ENCODE results near the gene STN1. TPM values are rescaled to one million over a fixed set of nuclear protein-coding genes. Genes with fewer than 3 reads are reported as not detected.

Gene STN1
- total RNA-seq, 2 donors from 2014 or later, result 13.5 to 19.9 TPM

DNA sequence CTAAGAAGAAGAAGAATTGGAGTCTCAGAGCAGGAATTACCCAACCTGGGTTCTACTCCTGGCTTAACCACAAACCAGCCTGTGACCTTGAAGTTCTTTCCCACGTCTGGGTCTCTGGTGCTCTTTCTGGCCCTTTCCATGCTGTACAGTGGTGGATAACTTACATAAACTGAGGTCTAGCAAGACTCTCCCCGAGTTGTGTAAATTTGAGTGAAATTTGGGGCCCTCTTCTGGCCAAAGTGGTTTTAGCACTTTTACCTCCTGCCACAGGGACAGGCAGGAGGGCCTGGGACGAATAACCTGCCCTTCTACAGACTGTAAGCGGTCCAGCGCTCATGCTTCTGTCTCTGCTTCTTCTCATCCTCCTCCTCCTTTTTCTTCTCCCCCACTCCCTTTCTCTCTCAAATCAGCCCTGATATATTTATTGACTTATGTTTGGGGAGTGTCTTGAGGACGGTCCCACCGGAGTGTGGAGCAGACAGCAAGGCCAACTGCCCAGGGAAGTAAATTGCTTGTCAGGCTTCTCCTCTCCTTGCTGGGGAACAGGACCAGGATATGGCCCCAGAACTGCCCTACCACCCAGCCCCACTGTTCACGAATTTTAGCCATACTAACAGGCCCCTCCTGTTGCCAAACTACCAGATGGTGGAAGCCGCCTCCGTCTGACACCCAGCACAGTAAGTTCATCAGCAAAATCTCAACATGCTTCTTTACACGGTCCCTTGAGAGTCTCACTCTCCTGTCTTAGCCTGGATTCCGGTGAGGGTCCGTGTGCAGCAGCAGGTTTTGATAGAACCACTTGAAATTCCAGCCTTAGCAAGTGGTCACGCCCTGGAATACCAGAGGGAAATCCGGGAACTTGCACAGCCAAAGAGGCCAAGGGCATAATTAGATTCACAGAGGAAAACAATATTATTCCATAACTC is 58.6 kb downstream of the STN1 start:
- peaks cover 15% of the 10 kb centered on the region for H3K4me1 Mint-ChIP-seq
- DNase-seq, result peak; percentile 93
- H3K27me3 Mint-ChIP-seq (ENCODE audit: insufficient read depth), result peaks cover 9% of the 10 kb centered on the region
- no peak overlapping the region for H3K9ac ChIP-seq (ENCODE audit: extremely low read depth, low read length, poor library complexity, severe bottlenecking)
- H3K9me3 Mint-ChIP-seq, result peaks cover 6% of the 10 kb centered on the region
- no peak overlapping the region for H3K27ac Mint-ChIP-seq
- peaks cover 5% of the 10 kb centered on the region for H3K4me1 ChIP-seq (ENCODE audit: control insufficient read depth, insufficient read depth, low read length)
- no peaks in the 10 kb centered on the region for H3K36me3 ChIP-seq (ENCODE audit: control insufficient read depth, insufficient read depth, low read length)
- peaks cover 14% of the 10 kb centered on the region for H3K27me3 ChIP-seq (ENCODE audit: control insufficient read depth, insufficient read depth, low read length, poor library complexity, severe bottlenecking)
- no peak overlapping the region for H3K27ac ChIP-seq (ENCODE audit: low read depth, low read length)
- no peak overlapping the region for H3K4me3 ChIP-seq (ENCODE audit: low read length)
- TF ChIP-seq, protein P1, sequence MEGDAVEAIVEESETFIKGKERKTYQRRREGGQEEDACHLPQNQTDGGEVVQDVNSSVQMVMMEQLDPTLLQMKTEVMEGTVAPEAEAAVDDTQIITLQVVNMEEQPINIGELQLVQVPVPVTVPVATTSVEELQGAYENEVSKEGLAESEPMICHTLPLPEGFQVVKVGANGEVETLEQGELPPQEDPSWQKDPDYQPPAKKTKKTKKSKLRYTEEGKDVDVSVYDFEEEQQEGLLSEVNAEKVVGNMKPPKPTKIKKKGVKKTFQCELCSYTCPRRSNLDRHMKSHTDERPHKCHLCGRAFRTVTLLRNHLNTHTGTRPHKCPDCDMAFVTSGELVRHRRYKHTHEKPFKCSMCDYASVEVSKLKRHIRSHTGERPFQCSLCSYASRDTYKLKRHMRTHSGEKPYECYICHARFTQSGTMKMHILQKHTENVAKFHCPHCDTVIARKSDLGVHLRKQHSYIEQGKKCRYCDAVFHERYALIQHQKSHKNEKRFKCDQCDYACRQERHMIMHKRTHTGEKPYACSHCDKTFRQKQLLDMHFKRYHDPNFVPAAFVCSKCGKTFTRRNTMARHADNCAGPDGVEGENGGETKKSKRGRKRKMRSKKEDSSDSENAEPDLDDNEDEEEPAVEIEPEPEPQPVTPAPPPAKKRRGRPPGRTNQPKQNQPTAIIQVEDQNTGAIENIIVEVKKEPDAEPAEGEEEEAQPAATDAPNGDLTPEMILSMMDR (conservative IDR thresholded peaks at IDR 0.05), result peak; percentile 88
- 63 to 81% methylated on average over 8 to 15 of the region's 15 CpGs for WGBS, 2 experiments (ENCODE audit: insufficient coverage in 1 of 2, insufficient read length in 1 of 2)
- H3K36me3 Mint-ChIP-seq (ENCODE audit: low read depth), result no peaks in the 10 kb centered on the region
- H3K4me3 Mint-ChIP-seq, result no peak overlapping the region
- H3K9me3 ChIP-seq (ENCODE audit: control insufficient read depth, low read length), result peaks cover under 1% of the 10 kb centered on the region

DNA sequence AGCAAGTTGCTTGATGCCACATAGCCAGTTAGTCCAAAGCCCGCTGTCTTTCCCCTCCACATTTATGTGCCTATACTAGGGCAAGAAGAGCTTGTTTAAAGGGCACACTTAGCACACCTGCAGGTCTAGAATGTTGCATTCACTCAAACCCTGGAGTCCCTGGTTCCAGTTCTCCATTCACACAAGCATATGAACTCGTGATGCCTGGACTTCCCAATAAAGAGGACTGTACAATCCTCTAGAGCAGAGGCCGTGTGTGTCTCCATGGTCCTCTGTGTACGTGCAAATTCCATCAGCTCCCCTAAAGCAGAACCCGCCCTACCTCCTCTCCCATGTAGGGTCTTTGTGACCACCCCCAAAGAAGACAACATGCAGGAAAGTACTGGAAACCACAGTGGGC is 59.6 kb downstream of the STN1 start:
- Histone ChIP-seq H3K27ac (ENCODE audit: low read depth, low read length) (no peak overlapping the region), H3K9ac (ENCODE audit: extremely low read depth, low read length, poor library complexity, severe bottlenecking) (no peak overlapping the region), H3K27me3 (ENCODE audit: control insufficient read depth, insufficient read depth, low read length, poor library complexity, severe bottlenecking) (peaks cover 23% of the 10 kb centered on the region), H3K4me1 (ENCODE audit: control insufficient read depth, insufficient read depth, low read length) (peaks cover 11% of the 10 kb centered on the region), H3K4me3 (ENCODE audit: low read length) (no peak overlapping the region), H3K9me3 (ENCODE audit: control insufficient read depth, low read length) (no peaks in the 10 kb centered on the region), H3K36me3 (ENCODE audit: control insufficient read depth, insufficient read depth, low read length) (no peaks in the 10 kb centered on the region)
- Mint-ChIP-seq H3K9me3 (no peaks in the 10 kb centered on the region), H3K36me3 (ENCODE audit: low read depth) (no peaks in the 10 kb centered on the region), H3K27ac (no peak overlapping the region), H3K4me1 (peaks cover 25% of the 10 kb centered on the region), H3K4me3 (no peak overlapping the region), H3K27me3 (ENCODE audit: insufficient read depth) (peaks cover 19% of the 10 kb centered on the region)
- DNase-seq, result no peak
- TF ChIP-seq, protein P1 (conservative IDR thresholded peaks at IDR 0.05), result no peak
- 93 to 98% methylated on average over 4 to 5 of the region's 5 CpGs for WGBS, 2 experiments (ENCODE audit: insufficient coverage in 1 of 2, insufficient read length in 1 of 2)

DNA sequence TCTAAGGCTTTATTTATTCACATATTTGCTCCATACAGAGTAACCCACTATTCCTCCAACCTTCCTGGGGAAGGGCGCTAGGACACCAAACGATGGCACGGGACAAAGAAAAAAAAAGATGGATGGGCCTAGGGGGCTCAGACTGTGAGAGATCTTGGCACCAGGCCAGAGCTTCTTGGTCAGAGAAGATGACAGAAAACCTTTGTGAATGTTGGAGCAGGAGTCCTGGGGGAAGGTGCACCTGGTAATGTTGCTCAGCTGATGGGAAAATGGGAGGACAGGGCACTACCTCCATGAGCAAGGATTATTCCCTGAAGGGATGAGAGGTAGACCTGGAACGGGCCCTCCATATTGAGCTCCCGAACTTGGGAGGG is 61.2 kb downstream of the STN1 start:
- no peaks in the 10 kb centered on the region for H3K36me3 Mint-ChIP-seq (ENCODE audit: low read depth)
- TF ChIP-seq, protein P1 (conservative IDR thresholded peaks at IDR 0.05), result no peak
- H3K4me1 Mint-ChIP-seq, result peaks cover 28% of the 10 kb centered on the region
- H3K27me3 Mint-ChIP-seq (ENCODE audit: insufficient read depth), result peaks cover 19% of the 10 kb centered on the region
- H3K27ac Mint-ChIP-seq, result no peak overlapping the region
- Histone ChIP-seq H3K36me3 (ENCODE audit: control insufficient read depth, insufficient read depth, low read length) (no peaks in the 10 kb centered on the region), H3K9ac (ENCODE audit: extremely low read depth, low read length, poor library complexity, severe bottlenecking) (no peak overlapping the region), H3K27ac (ENCODE audit: low read depth, low read length) (no peak overlapping the region), H3K4me1 (ENCODE audit: control insufficient read depth, insufficient read depth, low read length) (peaks cover 18% of the 10 kb centered on the region), H3K4me3 (ENCODE audit: low read length) (no peak overlapping the region), H3K27me3 (ENCODE audit: control insufficient read depth, insufficient read depth, low read length, poor library complexity, severe bottlenecking) (peaks cover 29% of the 10 kb centered on the region), H3K9me3 (ENCODE audit: control insufficient read depth, low read length) (no peaks in the 10 kb centered on the region)
- H3K9me3 Mint-ChIP-seq, result no peaks in the 10 kb centered on the region
- 87 to 95% methylated on average over 5 of the region's 5 CpGs for whole genome bisulfite sequencing, 2 experiments (ENCODE audit: insufficient coverage in 1 of 2, insufficient read length in 1 of 2)
- no peak for DNase-seq
- H3K4me3 Mint-ChIP-seq, result peak overlapping the region; percentile 75
